Stimulated activated CD4-positive, alpha-beta T cell treated with anti-CD3 and anti-CD28 coated beads, Interleukin-12 subunit alpha, Interleukin-12 subunit beta, amount 100 ng/mL, for 48 hours (primary cell): ENCODE data around the gene CD247.
A peak's percentile ranks its signal among the peaks of the same experiment; 100 is the strongest.
"Not testable (repeated sequence)": the region's sequence is repeated elsewhere in the genome, so short reads cannot be mapped to it uniquely, and the experiment has no call there.

ENCODE experiments used
- DNase-seq, 3 donors: peaks; one replicate each; pipeline ENCODE4 v3.0.0-alpha.2; 2020; ENCODE audit warnings: low read depth in 2 of 3, low spot score in 1 of 3

Gene CD247

GRCh38 chr1:167518331-167518700 is at the start of gene CD247:
Gene CD247, minus strand, starts transcription at chr1:167518529. Its CDS starts 64 bp downstream, at chr1:167518465.
- DNase-seq, result peak in 2 of 3 donors; percentile 51 to 55

GRCh38 chr1:167567663-167568062 is 49.3 kb upstream of the CD247 start:
- no peak for DNase-seq

GRCh38 chr1:167566766-167567165 is 48.4 kb upstream of the CD247 start:
- DNase-seq, result no peak

- DNase-seq, result no peak
Measured at GRCh38 chr1:167565922-167566321, 47.6 kb upstream of the CD247 start.

- no peak for DNase-seq
Measured at GRCh38 chr1:167564612-167565270, 46.4 kb upstream of the CD247 start.

DNA sequence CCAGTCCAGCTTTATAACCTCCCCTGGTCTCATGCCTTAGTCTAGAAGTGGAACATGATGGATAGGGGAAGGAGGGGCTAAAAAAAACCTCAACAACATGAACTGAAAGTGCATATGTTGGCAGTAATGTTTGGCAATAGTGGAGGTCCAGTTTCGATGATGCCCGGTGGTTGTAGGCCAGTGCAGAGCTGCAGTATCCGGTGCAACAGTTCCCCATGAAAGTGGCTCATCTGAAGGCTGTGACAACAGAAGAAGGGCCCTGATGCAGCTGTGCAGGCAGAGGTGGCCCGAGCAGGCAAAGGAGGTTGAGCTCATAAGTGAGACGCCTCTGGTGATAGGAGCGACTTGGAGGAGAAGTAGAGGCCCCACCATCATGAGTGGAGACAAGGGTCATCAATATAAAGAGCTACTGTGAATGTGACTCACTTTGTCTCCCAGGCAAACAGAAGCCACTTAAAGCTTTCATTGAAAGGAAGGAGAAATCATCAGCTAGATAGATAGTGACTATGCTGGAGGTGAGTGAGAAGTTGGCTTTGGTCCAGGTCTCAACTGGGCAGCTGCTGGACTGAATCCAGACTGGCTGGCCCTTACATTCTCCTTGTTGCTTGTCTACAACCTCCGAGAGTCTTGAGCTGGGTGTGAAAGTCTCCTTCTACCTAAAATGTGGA is 45.4 kb upstream of the CD247 start:
- no peak for DNase-seq

DNA sequence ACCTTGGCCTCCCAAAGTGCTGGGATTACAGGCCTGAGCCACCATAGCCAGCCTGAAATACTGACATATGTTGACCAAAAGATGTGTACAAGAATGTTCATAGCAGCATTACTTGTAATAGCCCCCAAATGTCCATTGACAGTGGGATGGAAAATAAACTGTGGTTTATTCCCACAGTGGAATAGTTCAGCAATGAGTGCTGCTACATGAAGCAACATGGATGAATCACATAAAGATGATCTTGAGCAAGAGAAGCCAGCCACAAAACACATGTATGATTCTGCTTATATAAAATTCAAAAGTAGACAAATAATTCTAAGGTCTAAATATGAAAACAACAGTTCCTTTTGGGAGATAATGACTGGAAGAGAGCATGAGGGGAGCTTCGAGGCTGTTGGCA is 44.4 kb upstream of the CD247 start:
- no peak for DNase-seq

DNA sequence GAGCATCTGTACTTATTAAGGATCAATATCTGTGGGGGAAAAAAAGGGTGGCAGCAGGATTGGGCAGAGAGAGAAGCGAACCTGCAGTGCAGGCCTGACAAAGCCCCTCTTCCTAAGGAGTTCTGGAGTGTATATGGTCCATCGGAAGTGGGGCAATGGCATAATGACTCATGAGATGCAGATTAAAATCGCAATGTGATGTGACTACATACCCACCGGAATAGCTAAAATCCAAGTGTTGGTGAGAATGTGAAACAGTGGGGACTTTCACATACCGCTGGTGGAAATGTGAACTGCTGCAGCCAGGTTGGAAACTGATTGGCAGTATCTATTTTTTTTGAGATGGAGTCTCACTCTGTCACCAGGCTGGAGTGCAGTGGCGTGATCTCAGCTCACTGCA is 43.4 kb upstream of the CD247 start:
- DNase-seq, result no peak

DNA sequence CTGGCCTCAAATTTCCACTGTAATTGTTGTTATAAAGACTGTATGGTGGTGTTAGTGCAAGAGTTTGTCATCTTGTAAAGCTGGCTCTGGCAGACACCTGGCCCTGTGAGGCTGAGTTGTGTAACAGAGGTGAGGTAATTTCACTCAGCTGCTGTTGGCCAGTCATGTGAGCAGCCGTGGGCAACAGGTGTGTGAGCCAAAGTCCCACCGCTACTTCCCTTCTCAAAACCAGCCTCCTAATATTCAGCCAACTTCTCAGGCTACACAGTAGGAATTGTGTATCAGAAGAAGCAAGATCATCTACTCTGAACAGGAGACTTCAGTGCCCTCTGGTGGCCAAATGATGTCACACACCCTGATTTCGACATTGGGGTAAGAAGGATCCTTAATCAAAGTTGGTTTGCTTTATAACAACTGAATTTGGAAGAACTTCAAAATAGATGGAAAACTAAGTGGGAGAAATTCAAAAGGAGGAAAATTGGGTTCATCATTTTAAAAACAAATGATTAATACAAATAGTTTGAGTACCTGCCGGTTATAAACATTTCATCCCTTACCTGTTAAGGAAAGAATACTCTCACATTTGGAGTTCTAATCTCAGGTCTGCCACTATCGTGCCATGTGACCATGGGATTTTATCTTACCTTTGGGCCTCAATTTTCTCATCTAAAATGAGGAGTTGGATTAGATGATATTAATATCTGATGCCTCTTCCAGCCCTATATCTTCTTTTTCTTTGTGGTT is 37.8 kb upstream of the CD247 start:
- peak; percentile 57 to 76 (median 60) for DNase-seq

GRCh38 chr1:167555072-167555471 is 36.7 kb upstream of the CD247 start:
- DNase-seq, result not testable (repeated sequence)

- DNase-seq, result no peak
Measured at GRCh38 chr1:167554028-167554779, 35.9 kb upstream of the CD247 start.

DNA sequence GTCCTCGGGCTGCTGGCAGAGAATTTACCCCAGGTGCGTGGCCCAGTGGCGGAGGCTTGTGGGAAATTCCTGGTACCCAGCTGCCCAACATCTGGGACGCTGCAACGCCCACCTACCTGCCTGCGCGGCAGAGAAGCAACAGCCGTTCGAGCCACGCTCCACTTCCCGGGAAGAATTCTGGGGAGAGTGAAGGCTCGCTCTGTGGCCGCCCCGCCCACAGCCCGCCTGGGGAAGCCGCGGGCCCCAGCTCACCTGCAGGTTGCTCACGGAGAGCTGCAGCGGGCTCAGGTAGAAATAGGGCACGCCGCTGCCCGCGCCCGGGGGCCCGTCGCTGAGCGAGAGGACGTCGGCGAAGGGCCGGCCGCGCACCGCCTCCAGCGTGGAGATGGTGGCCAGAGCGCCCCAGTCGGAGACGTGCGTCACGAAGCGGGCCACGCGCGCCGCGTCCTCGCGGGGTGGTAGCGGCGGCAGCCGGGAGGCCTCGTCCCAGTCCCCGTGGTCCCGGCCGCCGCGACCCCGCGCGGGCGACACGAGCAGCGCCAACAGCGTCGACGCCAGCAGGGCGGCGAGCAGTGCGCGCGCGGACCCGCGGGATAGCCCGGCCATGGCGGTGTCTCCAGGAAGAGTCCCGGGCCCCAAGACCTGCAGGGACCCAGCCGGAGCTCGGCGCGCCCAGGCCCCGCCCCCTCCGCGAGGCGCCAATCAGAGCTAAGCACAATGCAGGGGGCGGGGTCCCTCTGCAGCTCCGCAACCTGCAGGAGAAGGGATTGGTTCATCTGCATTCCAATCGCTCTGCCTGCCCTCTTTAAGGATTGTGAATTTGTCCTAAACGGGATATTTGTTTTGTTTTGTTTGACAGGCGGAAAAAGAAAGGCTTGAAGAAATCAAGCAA is 35.1 kb upstream of the CD247 start, which contains the start of gene CREG1:
Gene CREG1, minus strand, starts transcription at position 627 of the 892 bp plus-strand sequence.
- peak; percentile 77 to 89 (median 80) for DNase-seq

DNA sequence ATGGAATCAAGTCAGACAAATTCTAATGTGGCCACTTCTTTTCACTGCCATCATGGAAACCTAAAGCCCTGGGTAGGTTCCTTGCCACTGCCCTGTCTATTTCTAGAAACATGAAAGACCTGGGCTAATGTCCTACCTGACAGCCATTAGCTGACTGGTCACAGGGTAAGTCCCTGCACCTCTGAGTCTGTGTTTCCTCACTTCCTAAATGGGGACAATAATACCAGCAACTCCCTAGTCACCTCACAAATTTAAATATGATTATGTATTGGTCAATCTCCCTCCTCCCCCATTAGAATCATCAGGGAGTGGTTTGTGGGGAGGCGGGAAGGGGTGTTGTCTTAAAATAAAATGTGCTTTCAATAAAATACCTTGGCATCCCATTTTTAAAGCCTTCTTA is 33.0 kb upstream of the CD247 start:
- no peak for DNase-seq

- DNase-seq, result no peak
Measured at GRCh38 chr1:167548059-167548932, 30.0 kb upstream of the CD247 start.

DNA sequence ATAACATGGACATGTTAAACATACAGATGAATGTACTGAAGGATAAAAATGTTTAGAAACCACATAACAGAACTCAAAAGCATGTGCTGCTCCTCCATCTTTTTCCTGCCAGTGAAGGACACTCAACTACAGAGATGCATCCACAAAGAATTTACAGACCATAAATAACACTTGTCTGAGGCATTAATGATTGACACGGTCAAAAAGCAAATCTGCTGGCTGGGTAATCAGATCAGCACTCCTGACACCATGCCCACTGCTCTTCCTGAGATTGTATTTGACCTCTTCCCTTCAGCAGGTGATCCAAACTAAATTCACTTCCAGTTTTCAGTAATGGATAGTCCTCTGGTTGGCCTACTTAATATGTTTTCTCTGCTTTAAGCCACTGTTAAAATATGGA is 28.6 kb upstream of the CD247 start:
- no peak for DNase-seq

- no peak for DNase-seq
Measured at GRCh38 chr1:167545349-167545748, 27.0 kb upstream of the CD247 start.

- DNase-seq, result no peak
Measured at GRCh38 chr1:167544447-167545093, 26.2 kb upstream of the CD247 start.

- DNase-seq, result no peak
Measured at GRCh38 chr1:167543199-167543990, 25.1 kb upstream of the CD247 start.
